Liver (tissue), 9 donors: Measurements from ENCODE around the gene RASL10B. TPM values are rescaled to one million over a fixed set of nuclear protein-coding genes. Genes with fewer than 3 reads are reported as not detected.

Experiments
- DNase-seq: peaks from one replicate; pipeline ENCODE4 v3.0.0-alpha.2; 2017; ENCODE audit warnings: low spot score
- H3K27ac ChIP-seq, 2 donors: one replicate each; pipeline ENCODE4 v1.7.0; 2013; ENCODE audit warnings: inconsistent platforms in 2 of 2, low read length in 2 of 2, control low read depth in 1 of 2, low read depth in 1 of 2, mild to moderate bottlenecking in 1 of 2
- H3K27me3 ChIP-seq, 4 donors: one replicate each; pipeline versions ENCODE4 v1.6.1 to v1.7.0; 2013; ENCODE audit warnings: low read length in 3 of 4, inconsistent platforms in 1 of 4, mild to moderate bottlenecking in 1 of 4, moderate library complexity in 1 of 4; ENCODE audit not compliant: control insufficient read depth in 4 of 4, insufficient read depth in 4 of 4
- H3K36me3 ChIP-seq, 4 donors: one replicate each; pipeline versions ENCODE4 v1.6.1 to v1.7.0; 2013; ENCODE audit warnings: low read length in 3 of 4, mild to moderate bottlenecking in 3 of 4, low read depth in 1 of 4, moderate library complexity in 1 of 4; ENCODE audit not compliant: control insufficient read depth in 4 of 4, insufficient read depth in 3 of 4
- H3K4me1 ChIP-seq, 4 donors: one replicate each; pipeline versions ENCODE4 v1.6.1 to v1.7.0; 2013; ENCODE audit warnings: low read length in 3 of 4, mild to moderate bottlenecking in 3 of 4, moderate library complexity in 1 of 4; ENCODE audit not compliant: control insufficient read depth in 4 of 4, insufficient read depth in 4 of 4
- H3K4me3 ChIP-seq, 3 donors: one replicate each; pipeline versions ENCODE4 v1.6.1 to v1.7.0; 2013; ENCODE audit warnings: low read length in 3 of 3, control low read depth in 1 of 3, low read depth in 1 of 3, mild to moderate bottlenecking in 1 of 3
- H3K9ac ChIP-seq, 2 donors: one replicate each; pipeline ENCODE4 v1.7.0; 2013; ENCODE audit warnings: low read length in 2 of 2, mild to moderate bottlenecking in 2 of 2, moderate library complexity in 2 of 2, control low read depth in 1 of 2, low read depth in 1 of 2
- H3K9me3 ChIP-seq, 4 donors: one replicate each; pipeline versions ENCODE4 v1.6.1 to v1.7.0; 2013; ENCODE audit warnings: low read length in 3 of 4; ENCODE audit not compliant: control insufficient read depth in 4 of 4
- ATF3 ChIP-seq: IDR thresholded peaks from 2 replicates; pipeline ENCODE4 v1.6.1; 2016; ENCODE audit warnings: antibody characterized with exemption
- CTCF ChIP-seq: fragments of 150-350 bp; IDR thresholded peaks from 2 replicates; pipeline ENCODE4 v1.5.1; 2017; ENCODE audit warnings: improper control_type of control experiment, low read depth, low read length; ENCODE audit not compliant: missing input control
- EGR1 ChIP-seq, 2 donors: IDR thresholded peaks; 2 replicates each; pipeline ENCODE4 v1.6.1; 2016 to 2018; ENCODE audit warnings: antibody characterized with exemption in 2 of 2, low read depth in 2 of 2
- FOXA1 ChIP-seq: IDR thresholded peaks from 2 replicates; pipeline ENCODE4 v1.6.1; 2016; ENCODE audit warnings: antibody characterized with exemption
- FOXA2 ChIP-seq: IDR thresholded peaks from 2 replicates; pipeline ENCODE4 v1.6.1; 2016; ENCODE audit warnings: antibody characterized with exemption
- GABPA ChIP-seq, 2 donors: IDR thresholded peaks in 1 of 2; conservative IDR thresholded peaks in 1 of 2; 2 replicates each; pipeline ENCODE4 v1.6.1; 2016; ENCODE audit warnings: antibody characterized with exemption in 2 of 2, mild to moderate bottlenecking in 1 of 2, moderate library complexity in 1 of 2
- HNF4A ChIP-seq, 2 donors: conservative IDR thresholded peaks; 2 replicates each; pipeline ENCODE4 v1.6.1; 2016; ENCODE audit warnings: antibody characterized with exemption in 2 of 2, mild to moderate bottlenecking in 2 of 2
- HNF4G ChIP-seq: IDR thresholded peaks from 2 replicates; pipeline ENCODE4 v1.6.1; 2016; ENCODE audit warnings: antibody characterized with exemption
- JUND ChIP-seq, 2 donors: IDR thresholded peaks; 2 replicates each; pipeline ENCODE4 v1.6.1; 2016; ENCODE audit warnings: antibody characterized with exemption in 2 of 2
- MAX ChIP-seq: IDR thresholded peaks from 2 replicates; pipeline ENCODE4 v1.6.1; 2016; ENCODE audit warnings: antibody characterized with exemption
- NR2F2 ChIP-seq: IDR thresholded peaks from 2 replicates; pipeline ENCODE4 v1.6.1; 2016; ENCODE audit warnings: antibody characterized with exemption
- RAD21 ChIP-seq, 2 donors: IDR thresholded peaks; 2 replicates each; pipeline ENCODE4 v1.6.1; 2016; ENCODE audit warnings: antibody characterized with exemption in 2 of 2, mild to moderate bottlenecking in 2 of 2
- REST ChIP-seq: IDR thresholded peaks from 2 replicates; pipeline ENCODE4 v1.6.1; 2016; ENCODE audit warnings: antibody characterized with exemption, mild to moderate bottlenecking
- RXRA ChIP-seq, 2 donors: IDR thresholded peaks; 2 replicates each; pipeline ENCODE4 v1.6.1; 2017 to 2018; ENCODE audit warnings: antibody characterized with exemption in 2 of 2, mild to moderate bottlenecking in 1 of 2
- SP1 ChIP-seq: IDR thresholded peaks from 2 replicates; pipeline ENCODE4 v1.6.1; 2018; ENCODE audit warnings: antibody characterized with exemption, mild to moderate bottlenecking
- TAF1 ChIP-seq: conservative IDR thresholded peaks from 2 replicates; pipeline ENCODE4 v1.6.1; 2016; ENCODE audit warnings: antibody characterized with exemption, mild to moderate bottlenecking
- YY1 ChIP-seq: IDR thresholded peaks from 2 replicates; pipeline ENCODE4 v1.6.1; 2016; ENCODE audit warnings: antibody characterized with exemption, mild to moderate bottlenecking
- ZBTB33 ChIP-seq: IDR thresholded peaks from 2 replicates; pipeline ENCODE4 v1.6.1; 2016; ENCODE audit warnings: antibody characterized with exemption
- WGBS: extraction: QIAGEN DNeasy Blood & Tissue Kit; methylation state at CpG from one replicate; pipeline ENCODE4 v1.1.7; 2013; 5-methylcytosine and 5-hydroxymethylcytosine counted together
- polyA plus RNA-seq, 2 donors: library from polyadenylated mRNA; stranded (reverse) in 1 of 2; unstranded in 1 of 2; fragments of 200-250 nt in 1 of 2; fragments of >200 nt in 1 of 2; fragmentation: Nextera tagmentation in 1 of 2; extraction: Ambion mirVana in 1 of 2; gene quantifications; one replicate each; pipeline versions ENCODE4 v1.2.1 to v1.2.3, GENCODE V29; 2013 to 2015
- total RNA-seq, 2 donors: library from RNA; depleted of rRNA; stranded (reverse); fragments of >200 nt; gene quantifications; one replicate each; pipeline ENCODE4 v1.2.3, GENCODE V29; 2014
- donor health status: healthy.
- donor health status: healthy.
- donor health status: healthy.
- donor health status: healthy.
- donor health status: healthy.

RASL10B gene
- total and polyA plus RNA-seq, 4 donors: 0.42 to 3.8 (median 2.2) TPM

- 56% methylated on average over 7 of the region's 7 CpGs for WGBS
- Histone ChIP-seq H3K4me3 (no peak overlapping the region), H3K4me1 (no peaks in the 10 kb centered on the region), H3K27me3 (no peaks in the 10 kb centered on the region), H3K9me3 (no peaks in the 10 kb centered on the region), H3K9ac (no peak overlapping the region), H3K36me3 (peaks cover 0 to 28% (median 11%) of the 10 kb centered on the region in 4 donors), H3K27ac (no peak overlapping the region)
- TF ChIP-seq NR2F2 (no peak), SP1 (no peak), HNF4G (no peak), JUND (IDR thresholded peaks at IDR 0.05) (no peak), FOXA2 (no peak), RXRA (IDR thresholded peaks at IDR 0.05) (no peak), GABPA (IDR thresholded peaks at IDR 0.05 in 1 of 2, conservative IDR thresholded peaks at IDR 0.05 in 1 of 2) (no peak), CTCF (no peak), HNF4A (conservative IDR thresholded peaks at IDR 0.05) (no peak), EGR1 (IDR thresholded peaks at IDR 0.05; ENCODE audit: low read depth in 2 of 2) (no peak), ZBTB33 (no peak), MAX (no peak), TAF1 (no peak), FOXA1 (no peak), REST (no peak), RAD21 (IDR thresholded peaks at IDR 0.05) (no peak), ATF3 (no peak), YY1 (no peak)
- no peak for DNase-seq
Observed at GRCh38 chr17:35692512-35693210, 38.8 kb upstream of the RASL10B start.
